Measurements from ENCODE around the gene FURIN.
"Not testable (repeated sequence)": the region's sequence is repeated elsewhere in the genome, so short reads cannot be mapped to it uniquely, and the experiment has no call there.

Gene FURIN

GRCh38 chr15:90868261-90868689, at the start of gene FURIN:
Gene FURIN, plus strand, starts transcription at chr15:90868588. Its CDS starts 7,153 bp downstream, at chr15:90875741.
- DNase-seq: no peak

- no peak for DNase-seq
Observed at GRCh38 chr15:90819390-90819789, 49.0 kb upstream of the FURIN start.

- DNase-seq: no peak
Observed at GRCh38 chr15:90819850-90820249, 48.5 kb upstream of the FURIN start.

- DNase-seq: no peak
Observed at GRCh38 chr15:90820481-90820880, 47.9 kb upstream of the FURIN start.

GRCh38 chr15:90822204-90822955, 46.0 kb upstream of the FURIN start:
- no peak for DNase-seq

DNA sequence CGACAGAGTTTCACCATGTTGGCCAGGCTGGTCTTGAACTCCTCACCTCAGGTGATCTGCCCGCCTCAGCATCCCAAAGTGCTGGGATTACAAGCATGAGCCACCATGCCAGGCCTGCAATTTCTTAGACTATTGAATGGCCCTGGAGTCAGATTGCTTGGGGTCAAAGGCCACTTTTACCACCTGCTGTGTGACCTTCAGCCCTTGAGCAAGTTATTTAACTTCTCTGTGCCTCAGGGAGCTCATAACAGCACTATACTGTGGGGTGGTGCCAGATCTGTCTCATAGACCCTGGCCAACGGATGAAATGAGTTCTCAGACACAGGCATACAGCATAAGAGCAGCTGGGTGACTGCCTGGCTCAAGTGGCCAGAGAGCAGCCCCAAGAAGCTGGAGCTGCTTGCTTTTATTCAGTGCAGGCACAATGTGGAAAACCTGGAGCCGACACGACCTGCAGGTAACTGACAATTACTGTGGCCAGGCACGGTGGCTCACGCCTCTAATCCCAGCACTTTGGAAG, 44.9 kb upstream of the FURIN start:
- no peak for DNase-seq

- DNase-seq: not testable (repeated sequence)
Observed at GRCh38 chr15:90825115-90825899, 43.1 kb upstream of the FURIN start.

GRCh38 chr15:90826206-90826885, 42.0 kb upstream of the FURIN start:
- not testable (repeated sequence) for DNase-seq

DNA sequence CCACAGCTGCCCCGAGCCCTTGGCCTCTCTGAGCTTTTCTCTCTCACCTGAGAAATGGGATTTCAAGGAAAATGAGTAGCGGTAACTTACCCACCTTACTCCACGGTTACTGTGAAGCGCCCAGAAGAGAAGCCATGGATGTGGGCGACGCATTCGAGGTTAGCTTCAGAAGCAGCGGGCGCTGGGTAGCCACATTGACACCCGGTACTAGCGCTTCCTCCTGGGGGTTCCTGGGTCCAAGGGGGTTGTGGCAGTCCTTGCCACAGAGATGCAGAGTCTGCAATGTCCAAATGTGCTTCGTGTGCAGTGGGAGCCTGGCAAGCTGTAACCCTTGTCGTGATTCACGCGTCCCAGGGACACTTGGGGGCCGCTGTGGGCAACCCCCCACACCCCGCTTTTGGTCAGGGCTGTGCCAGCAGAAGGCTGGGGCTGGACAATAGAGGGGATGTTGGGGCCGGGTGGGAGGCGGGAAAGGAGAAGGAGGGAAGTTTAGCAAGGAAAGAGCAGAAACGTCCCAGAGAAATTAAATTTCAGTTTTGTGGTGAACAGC, 41.4 kb upstream of the FURIN start:
- DNase-seq: no peak

DNA sequence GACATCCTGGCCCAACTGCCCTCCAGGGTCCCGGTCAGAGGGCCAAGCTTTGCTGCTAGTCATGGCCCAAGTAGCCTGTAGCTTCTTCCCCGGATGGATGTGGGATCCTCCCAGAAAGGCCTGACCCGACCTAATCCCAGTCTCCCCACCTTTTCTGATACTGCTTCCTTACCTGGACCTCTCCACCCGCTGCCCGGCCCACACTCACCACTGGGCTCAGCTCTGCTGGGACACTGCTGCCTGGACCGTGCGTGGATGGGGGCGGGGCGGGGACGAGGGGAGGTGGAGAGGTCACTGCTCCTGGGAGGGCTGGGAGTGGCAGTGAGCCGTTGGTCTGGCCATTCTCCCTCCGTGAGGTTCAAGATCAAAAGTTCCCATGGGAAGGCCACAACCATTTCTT, 40.3 kb upstream of the FURIN start:
- DNase-seq: no peak

GRCh38 chr15:90829126-90829525, 39.3 kb upstream of the FURIN start:
- DNase-seq: no peak

GRCh38 chr15:90829942-90830440, 38.4 kb upstream of the FURIN start:
- no peak for DNase-seq

DNA sequence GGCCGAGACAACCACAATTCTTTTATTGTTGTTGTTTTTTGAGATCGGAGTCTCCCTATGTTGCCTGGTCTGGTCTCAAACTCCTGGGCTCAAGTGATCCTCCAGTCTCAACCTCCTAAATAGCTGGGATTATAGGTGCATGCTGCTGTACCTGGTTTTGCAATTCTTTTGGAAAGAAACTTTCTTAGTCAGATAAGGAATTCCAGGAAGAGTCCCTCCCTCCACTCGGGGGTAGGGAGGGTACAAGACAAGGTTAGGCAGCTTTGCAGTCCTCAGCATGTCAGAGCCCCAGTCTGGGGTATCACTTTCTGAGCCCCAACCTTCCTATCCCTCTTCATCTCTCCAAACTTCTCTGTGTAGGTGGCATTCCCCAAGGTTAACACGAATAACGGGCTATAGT, 33.8 kb upstream of the FURIN start:
- no peak for DNase-seq

DNA sequence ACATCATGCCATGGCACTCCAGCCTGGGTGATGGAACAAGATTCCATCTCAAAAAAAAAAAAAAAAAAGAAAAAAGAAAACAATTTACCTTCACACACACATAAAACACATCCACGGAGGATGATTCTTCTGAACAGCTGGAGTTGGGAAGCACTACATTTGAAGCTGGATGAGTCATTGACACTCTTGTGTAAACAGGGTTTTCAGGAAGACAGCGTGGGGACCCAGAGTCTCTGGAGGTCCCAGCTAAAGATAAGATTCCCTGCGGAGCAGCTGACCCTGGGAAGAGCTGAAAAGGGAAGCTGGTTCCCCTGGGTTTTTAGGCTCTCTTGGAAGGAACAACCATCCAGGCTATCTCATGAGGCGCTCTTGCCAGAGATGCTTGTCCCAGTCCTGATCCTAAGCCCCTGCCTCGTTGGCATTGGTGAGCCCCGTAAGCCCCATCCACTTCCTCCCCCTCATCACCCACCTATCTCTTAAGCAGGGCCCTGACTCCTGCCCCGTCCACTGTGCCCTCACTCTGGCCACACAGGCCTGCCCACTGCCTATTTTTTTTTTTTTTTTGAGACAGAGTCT, 32.0 kb upstream of the FURIN start:
- no peak for DNase-seq

DNA sequence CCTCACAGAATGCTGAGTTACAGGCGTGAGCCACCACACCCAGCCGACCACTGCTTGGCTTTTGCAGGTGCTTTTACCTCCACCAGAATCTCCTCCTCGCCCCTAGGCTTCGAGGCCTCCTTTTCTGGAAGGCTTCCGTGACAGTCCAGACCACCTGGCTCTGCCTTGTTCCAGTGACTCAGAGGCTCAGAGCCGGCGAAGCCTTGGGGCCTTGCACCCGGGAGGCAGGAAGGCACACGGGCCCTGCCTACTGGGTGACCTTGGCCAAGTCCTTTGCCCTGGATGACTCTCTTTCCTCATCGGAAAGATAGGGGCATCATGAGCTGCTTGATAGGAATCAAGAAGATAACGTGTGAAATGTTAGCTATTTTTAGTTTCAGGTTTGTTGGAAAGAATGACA, 31.3 kb upstream of the FURIN start:
- no peak for DNase-seq

- DNase-seq: no peak
Observed at GRCh38 chr15:90838139-90838538, 30.2 kb upstream of the FURIN start.

DNA sequence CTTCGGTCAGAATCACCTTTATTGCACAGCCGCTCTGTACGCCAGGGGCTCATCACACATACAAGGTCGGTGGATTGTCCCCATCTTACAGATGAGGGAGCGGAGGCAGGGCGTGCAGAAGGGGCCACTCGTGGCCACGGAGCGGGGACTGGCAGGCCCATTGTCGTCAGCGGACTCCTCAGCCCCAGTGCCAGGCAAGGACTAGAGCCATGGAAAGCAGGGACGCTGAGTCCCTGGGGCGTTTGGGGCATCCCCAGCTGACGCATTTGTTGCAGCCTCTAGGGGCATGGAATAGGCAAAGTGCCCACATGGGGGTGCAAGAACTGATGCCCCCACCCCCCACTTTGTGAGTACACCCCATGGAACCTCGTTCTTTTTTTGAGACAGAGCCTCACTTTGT, 29.8 kb upstream of the FURIN start:
- no peak for DNase-seq

DNA sequence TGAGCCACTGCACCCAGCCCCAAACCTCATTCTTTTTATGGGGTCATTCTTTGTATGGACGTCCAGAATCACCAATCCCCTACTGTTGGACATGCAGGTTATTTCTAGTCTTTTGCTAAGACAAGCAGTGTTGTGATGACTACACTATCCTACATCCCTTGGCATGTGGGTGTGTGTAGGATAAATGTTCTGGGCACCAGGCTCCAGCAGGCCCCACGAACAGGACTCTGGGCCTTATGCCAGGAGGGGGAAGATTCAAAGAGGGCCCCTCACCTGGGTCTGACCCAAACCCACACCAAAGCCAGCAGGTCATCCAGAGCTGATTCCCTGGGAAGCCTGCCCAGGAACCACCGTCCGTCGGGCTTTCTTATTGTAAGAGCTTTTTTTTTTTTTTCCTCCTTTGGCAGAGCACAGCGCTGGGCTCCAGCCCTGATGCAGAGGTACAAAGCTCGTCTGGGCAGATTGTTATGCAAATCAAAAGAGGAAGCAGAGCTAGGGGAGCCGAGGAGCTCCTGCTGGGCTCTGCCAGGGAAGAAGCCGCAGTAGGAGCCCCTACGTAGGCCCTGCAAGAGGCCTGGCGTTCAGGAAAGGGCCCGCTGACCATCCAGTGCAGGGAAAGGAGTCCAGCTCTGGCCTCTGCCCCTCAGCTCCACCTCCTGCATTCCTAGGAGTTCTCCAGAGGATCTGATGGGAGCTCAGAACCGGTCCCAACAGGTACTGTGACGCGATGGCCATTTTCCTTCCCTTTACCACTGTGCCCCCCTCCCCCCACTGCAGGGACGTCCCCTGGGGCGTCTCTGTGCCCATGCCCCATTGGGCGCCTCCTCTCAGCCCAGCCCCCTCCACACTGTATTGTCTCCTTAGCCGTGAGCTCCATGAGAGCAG, 29.0 kb upstream of the FURIN start:
- DNase-seq: peak; percentile 50

DNA sequence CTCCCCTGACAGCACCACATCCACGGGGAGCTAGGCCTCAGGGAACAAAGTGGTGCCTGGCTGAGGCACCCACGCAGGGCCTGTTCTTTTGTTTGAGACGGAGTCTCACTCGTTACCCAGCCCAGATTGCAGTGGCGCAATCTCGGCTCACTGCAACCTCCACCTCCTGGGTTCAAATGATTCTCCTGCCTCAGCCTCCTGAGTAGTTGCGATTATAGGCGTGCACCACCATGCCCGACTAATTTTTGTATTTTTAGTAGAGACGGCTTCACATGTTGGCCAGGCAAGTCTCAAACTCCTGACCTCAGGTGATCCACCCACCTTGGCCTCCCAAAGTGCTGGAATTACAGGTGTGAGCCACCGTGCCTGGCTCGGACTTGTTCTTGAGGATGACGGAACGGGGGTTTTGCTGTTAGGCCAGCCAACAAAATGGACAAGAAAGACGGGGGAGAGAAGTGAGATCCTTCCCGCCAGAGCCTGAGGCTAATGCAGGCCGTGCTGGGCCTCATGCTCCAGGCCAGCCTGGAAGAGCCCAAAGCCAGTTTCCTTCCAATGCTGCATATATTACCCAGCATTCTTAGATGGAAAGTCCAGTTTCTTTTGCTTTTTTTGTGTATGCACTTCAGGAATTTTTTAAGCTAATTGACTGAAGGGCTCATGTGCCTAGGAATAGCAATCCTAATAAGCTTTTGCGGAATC, 28.1 kb upstream of the FURIN start:
- no peak for DNase-seq

DNA sequence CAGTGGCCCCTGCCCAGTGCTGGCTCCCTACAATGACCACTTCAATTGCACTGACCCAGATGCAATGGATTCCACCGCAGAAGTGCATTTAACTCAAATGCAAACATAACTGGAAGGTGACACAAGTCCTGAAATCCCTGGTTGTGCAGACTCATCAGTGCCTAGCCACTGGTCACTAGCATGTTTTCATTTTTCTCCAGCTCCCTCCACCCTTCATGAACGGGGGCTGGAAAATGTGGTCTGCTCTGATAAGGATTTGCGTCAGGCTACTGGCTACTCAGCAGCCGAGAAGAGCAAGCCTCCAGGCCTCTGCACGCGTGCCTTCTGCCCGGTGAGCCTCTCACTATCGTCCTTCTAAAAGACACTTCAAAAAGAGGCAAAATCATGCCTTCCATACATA, 27.4 kb upstream of the FURIN start:
- DNase-seq: no peak

- DNase-seq: no peak
Observed at GRCh38 chr15:90844696-90845095, 23.7 kb upstream of the FURIN start.

All from midbrain (tissue), 1 donor.